ENCODE measurements around the gene DENND6A.
A peak's percentile ranks its signal among the peaks of the same experiment; 100 is the strongest.
"Not testable (repeated sequence)": the region's sequence is repeated elsewhere in the genome, so short reads cannot be mapped to it uniquely, and the experiment has no call there.

The DENND6A gene

DNA sequence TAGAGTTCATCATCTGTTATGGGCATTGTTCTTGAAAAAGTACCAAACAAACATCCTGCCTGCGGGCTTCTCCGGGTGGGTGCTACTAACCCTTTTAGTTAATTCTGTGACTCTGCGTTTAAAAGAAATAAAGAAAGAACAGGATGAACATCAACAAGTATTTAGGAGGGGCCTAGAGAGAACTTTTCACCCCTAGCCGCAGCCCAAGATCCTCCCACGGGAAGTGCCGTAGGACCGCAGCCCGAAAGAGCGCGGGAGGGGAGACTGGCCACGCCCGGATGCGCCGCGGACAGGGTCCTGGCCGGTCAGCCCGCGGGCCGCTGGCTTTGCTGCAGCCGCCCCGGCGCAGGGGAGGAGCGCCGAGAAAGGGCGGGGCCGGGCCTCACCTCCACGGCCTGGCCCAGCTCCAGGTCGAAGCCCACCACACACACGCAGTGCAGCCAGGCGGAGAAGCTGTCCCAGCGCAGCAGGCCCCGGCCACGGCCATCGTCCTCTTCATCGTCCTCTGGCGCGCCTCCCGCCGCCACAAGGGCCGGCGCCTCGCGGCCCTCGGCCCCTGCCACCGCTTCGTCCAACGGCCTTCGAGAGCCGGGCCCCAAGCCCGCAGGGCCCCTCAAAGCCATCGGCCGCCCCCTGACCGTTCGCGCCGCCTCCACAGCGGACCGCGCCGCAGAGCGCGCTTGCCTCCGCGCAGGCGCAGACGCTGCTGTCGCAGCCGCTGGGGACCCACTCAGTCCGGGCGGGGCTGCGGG lies at the start of gene DENND6A:
Gene DENND6A (minus strand): TSS at position 682 of the 752 bp plus-strand sequence. CDS start 59 bp downstream, at position 623.
- DNase-seq = peak; percentile 96 to 97

- no peak for DNase-seq
These were observed 47.1 kb upstream of the DENND6A start for GRCh38 chr3:57740027-57740426.

DNA sequence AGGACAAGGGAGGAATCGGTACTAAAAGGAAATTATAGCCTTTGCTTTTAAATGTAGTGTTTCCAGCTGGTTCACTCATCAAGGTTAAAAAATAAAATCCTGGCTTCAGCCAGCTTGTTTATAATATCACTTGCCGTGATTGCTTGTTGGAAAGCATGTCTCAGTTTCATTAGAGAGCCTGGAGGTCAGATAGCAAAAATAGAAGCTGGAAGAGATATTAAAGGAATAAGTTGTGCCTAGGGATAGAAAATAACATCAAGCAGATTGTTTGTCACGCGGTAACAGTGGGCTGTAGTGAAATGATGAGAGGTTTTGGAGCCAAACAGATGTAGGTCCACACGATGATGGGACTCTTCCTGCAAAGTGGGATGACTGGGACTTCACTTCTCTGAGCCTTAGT lies 45.5 kb upstream of the DENND6A start:
- no peak for DNase-seq

GRCh38 chr3:57737840-57738239 lies 45.0 kb upstream of the DENND6A start:
- no peak for DNase-seq

- DNase-seq = no peak
These were observed 42.5 kb upstream of the DENND6A start for GRCh38 chr3:57735405-57735804.

DNA sequence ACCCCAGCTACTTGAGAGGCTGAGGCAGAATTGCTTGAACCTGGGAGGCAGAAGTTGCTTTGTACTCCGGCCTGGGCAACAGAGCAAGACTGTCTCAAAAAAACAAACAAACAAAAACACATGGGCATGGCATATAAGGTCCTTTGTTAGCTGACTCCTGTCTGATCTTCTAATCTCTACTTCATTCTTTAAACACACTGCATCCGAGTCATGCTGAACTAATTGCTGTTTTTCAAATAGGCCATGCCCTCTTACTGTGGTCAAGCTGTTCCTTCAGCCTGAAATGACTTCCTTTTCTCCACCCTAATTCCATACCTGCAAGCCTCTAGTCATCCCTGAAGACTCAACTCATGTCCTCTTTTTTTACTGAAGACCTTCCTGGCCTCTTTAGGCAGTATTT lies 40.9 kb upstream of the DENND6A start:
- no peak for DNase-seq

DNA sequence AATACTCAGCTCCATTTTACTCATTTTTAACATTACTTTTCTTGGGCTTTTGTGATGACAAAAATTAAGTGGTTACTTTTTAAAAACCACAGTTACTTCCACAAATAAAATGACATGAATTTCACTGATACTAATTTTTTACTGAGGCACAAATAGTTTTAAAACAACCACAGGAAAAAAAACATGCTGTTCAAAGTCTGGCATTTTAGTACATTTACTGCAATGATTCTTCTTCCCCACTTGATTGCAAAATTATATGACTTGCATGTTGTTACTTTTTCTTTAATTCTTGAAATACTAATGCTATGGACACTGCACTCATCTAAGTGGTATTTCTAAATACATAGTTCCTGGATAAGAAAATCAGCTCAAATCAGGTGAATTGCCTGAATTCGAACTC lies 38.4 kb upstream of the DENND6A start:
- no peak for DNase-seq

GRCh38 chr3:57730682-57731081 lies 37.8 kb upstream of the DENND6A start:
- no peak for DNase-seq

- no peak for DNase-seq
These were observed 36.6 kb upstream of the DENND6A start for GRCh38 chr3:57729334-57730045.

DNA sequence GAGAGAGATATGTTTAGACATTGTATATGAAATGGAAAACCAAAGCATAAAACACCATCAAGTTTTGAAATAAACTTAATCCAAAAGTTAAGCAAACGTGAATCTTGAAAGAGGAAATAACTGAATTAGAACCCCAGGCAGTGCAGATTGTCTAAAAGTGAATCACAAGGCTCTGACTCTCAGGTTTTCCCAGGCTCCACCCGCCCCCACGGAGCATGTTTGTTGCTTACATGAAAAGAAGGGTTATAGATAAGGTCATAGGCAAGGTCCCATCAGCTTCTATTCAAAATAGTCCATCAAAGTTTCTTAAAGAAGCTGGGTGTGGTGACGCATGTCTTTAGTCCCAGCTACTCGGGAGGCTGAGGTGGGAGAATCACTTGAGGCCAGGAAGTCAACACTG lies 34.2 kb upstream of the DENND6A start:
- DNase-seq = no peak

GRCh38 chr3:57726397-57726796 lies 33.5 kb upstream of the DENND6A start:
- DNase-seq = no peak

DNA sequence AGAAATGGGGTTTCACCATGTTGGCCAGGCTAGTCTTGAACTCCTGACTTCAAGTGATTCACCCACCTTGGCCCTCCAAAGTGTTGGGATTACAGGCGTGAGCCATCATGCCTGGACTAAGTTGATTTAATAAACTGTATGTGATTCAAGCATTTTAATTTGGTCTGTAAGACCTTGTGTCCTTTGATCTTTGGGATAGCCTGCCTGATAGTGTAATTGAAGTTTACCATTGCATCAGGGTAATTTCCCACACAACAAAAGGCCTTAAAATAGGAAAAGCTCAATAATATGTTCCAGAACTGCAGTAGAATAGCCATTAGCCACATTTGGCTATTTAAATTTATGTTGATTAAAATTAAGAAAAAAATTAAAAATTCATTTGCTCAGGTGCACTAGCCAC lies 25.2 kb upstream of the DENND6A start:
- DNase-seq = no peak

- DNase-seq = no peak
These were observed 24.5 kb upstream of the DENND6A start for GRCh38 chr3:57717205-57717868.

- no peak for DNase-seq
These were observed 22.8 kb upstream of the DENND6A start for GRCh38 chr3:57715686-57716085.

DNA sequence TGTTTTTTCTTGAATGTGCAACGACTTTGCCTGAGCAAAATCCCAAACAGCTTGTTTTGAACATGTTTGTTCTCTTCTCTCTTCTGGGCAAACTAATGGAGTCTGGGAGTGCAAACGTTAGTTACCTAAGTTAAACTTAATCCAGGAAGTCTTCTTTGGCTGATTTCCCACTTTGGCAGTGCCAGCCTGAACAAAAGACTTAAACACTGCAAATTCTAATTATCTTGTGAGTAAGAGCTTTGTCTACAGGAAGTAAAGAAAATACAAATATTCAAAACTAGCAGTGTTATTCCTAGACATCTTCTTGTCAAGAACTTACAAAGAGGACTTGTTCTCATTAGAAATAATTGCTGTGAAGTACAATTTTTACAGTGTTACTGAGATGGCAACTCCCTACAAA lies 16.7 kb upstream of the DENND6A start:
- no peak for DNase-seq

- DNase-seq = no peak
These were observed 16.2 kb upstream of the DENND6A start for GRCh38 chr3:57709031-57709430.

DNA sequence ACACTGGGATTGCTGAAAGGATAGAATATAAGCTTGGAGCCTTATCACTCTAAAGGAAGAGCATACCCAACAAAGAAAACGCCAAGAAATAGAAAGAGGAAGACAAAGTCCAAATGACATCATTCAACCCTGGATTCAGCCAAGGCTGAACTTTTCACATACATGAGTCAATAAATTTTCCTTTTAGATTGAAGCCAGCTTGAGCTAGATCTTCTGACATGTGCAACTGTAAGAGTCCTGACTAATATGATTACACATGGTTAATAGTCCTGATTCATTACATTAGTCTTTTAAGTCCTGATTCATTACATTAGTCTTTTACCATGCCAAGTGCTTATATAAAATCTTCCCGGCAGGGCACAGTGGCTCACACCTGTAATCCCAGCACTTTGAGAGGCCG lies 13.6 kb upstream of the DENND6A start:
- no peak for DNase-seq

GRCh38 chr3:57705351-57705750 lies 12.5 kb upstream of the DENND6A start:
- not testable (repeated sequence) for DNase-seq

DNA sequence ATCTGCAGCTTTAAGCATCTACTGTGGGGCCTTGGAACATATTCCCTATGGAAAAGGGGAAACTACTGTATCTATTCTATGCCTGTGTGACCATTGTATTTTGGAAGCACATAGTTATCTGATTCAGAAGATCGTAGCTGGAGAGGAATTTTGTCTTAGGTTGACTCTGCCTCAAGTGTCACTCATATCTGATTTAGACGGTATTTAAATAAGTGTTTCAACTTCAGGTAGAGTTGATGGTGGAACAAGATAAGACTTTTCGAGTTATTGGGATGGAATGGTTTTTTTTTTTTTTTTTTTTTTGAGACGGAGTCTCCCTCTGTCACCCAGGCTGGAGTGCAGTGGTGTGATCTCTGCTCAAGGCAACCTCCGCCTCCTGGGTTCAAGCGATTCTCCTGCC lies 8.9 kb upstream of the DENND6A start:
- DNase-seq = no peak

GRCh38 chr3:57700737-57701136 lies 7.9 kb upstream of the DENND6A start:
- no peak for DNase-seq

DNA sequence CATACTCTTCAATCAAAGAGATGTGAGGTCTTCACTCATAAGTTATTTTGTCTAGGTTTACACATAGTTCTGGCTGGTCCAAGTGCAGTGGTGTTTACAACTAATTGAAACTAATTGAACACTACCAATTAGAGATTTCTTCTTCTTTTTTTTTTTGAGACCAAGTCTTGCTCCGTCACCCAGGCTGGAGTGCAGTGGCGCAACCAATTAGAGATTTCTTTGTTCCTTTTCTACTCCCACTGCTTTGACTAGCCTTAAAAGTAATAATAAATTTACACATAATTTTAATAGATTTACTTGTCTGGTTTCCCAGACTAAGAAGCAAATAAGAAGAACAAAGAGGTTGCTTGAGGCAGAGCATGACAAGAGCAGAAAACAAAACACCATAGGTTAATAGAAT lies 6.7 kb upstream of the DENND6A start:
- DNase-seq = no peak

DNA sequence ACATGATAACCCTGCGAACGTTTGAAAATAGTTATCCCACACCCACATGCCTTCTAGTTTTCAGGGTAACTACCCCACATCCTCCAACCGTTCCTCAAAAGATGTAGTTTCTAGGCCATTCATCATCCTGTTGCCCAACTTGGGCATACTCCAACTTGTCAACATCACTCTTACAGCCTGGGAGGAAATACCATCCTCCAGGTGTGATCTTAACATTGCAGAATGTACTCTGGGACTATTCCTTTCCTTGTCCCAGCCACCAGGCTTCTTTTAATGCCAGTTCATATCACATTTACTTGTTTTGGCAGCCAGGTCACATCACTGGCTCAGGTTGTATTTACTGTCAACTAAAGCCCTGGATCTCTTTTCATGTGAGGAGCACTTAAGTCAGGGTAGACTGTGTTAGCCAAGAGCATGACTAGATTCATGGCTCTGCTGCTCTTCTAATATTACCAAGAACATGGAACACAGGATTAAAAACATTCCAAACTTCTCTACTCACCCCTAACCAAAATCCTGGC lies 4.0 kb upstream of the DENND6A start:
- no peak for DNase-seq

DNA sequence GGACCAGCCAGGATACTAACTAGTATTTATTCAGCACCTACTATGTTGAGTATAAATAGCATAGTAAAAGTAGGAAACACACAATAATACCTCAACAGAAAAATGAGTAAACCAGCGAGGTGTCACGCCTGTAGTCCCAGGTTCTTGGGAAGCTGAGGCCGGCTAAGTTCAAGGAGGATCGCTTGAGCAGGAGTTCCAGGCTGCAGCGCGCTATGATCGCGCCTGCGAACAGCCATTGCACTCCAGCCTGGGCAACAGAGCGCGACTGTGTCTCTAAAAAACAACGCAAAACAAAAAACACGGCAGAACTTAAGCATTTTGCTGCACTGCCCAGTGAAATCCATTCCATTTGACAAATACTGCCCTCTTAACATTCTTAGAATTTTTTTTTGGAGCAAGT lies 1.3 kb upstream of the DENND6A start:
- no peak for DNase-seq

GRCh38 chr3:57692133-57692395 lies 813 bp downstream of the DENND6A start:
- not testable (repeated sequence) for DNase-seq

Measured in CD4-positive, alpha-beta T cell treated with Interferon alpha-2 for 1 hour (primary cell).